ENCODE data around the gene ADCY2. TPM values are rescaled to one million over a fixed set of nuclear protein-coding genes. Genes with fewer than 3 reads are reported as not detected.

ADCY2 gene
- total RNA-seq, 1 experiment from 2014 or later: not detected

GRCh38 chr5:7374186-7374585 is 21.8 kb upstream of the ADCY2 start:
- BruUV-seq (replicated peaks): no TSS peak
- no peak overlapping the region for H3K27ac Mint-ChIP-seq (ENCODE audit: unreplicated experiment)
- DNase-seq: no peak
- H3K9me3 Mint-ChIP-seq (ENCODE audit: low read depth, unreplicated experiment): peaks cover 14% of the 10 kb centered on the region
- intact Hi-C loops (cut with micrococcal nuclease; ENCODE audit: unreplicated experiment): no loop called here
- H3K27me3 Mint-ChIP-seq (ENCODE audit: unreplicated experiment): no peaks in the 10 kb centered on the region
- CTCF ChIA-PET: interaction anchor here (0.5 kb wide), 1 partner anchor 792 kb away, joined by 3 read pairs; no protein-coding TSS in a partner anchor
- no peaks in the 10 kb centered on the region for H3K36me3 Mint-ChIP-seq (ENCODE audit: insufficient read depth, unreplicated experiment)
- H3K4me1 Mint-ChIP-seq (ENCODE audit: low read depth, unreplicated experiment): no peaks in the 10 kb centered on the region
- H3K4me3 Mint-ChIP-seq (ENCODE audit: low read depth, unreplicated experiment): no peak overlapping the region
- no peak for TF ChIP-seq CTCF (IDR thresholded peaks at IDR 0.05; ENCODE audit: unreplicated experiment)

- CTCF ChIA-PET: no interaction called here
- no peaks in the 10 kb centered on the region for H3K4me1 Mint-ChIP-seq (ENCODE audit: low read depth, unreplicated experiment)
- intact Hi-C loops (cut with micrococcal nuclease; ENCODE audit: unreplicated experiment): no loop called here
- no peak for TF ChIP-seq CTCF (IDR thresholded peaks at IDR 0.05; ENCODE audit: unreplicated experiment)
- no peaks in the 10 kb centered on the region for H3K27me3 Mint-ChIP-seq (ENCODE audit: unreplicated experiment)
- H3K36me3 Mint-ChIP-seq (ENCODE audit: insufficient read depth, unreplicated experiment): no peaks in the 10 kb centered on the region
- no peak for DNase-seq
- H3K27ac Mint-ChIP-seq (ENCODE audit: unreplicated experiment): no peak overlapping the region
- H3K9me3 Mint-ChIP-seq (ENCODE audit: low read depth, unreplicated experiment): peaks cover 10% of the 10 kb centered on the region
- H3K4me3 Mint-ChIP-seq (ENCODE audit: low read depth, unreplicated experiment): no peak overlapping the region
- BruUV-seq (replicated peaks): no TSS peak
These were observed 20.5 kb upstream of the ADCY2 start for GRCh38 chr5:7375457-7375856.

GRCh38 chr5:7376871-7377270 is 19.1 kb upstream of the ADCY2 start:
- Mint-ChIP-seq H3K4me3 (ENCODE audit: low read depth, unreplicated experiment) (no peak overlapping the region), H3K27me3 (ENCODE audit: unreplicated experiment) (no peaks in the 10 kb centered on the region), H3K27ac (ENCODE audit: unreplicated experiment) (no peak overlapping the region), H3K4me1 (ENCODE audit: low read depth, unreplicated experiment) (no peaks in the 10 kb centered on the region), H3K36me3 (ENCODE audit: insufficient read depth, unreplicated experiment) (no peaks in the 10 kb centered on the region), H3K9me3 (ENCODE audit: low read depth, unreplicated experiment) (peaks cover 5% of the 10 kb centered on the region)
- DNase-seq: no peak
- CTCF ChIA-PET: no interaction called here
- intact Hi-C loops (cut with micrococcal nuclease; ENCODE audit: unreplicated experiment): no loop called here
- no TSS peak for BruUV-seq (replicated peaks)
- TF ChIP-seq CTCF (IDR thresholded peaks at IDR 0.05; ENCODE audit: unreplicated experiment): no peak

GRCh38 chr5:7377761-7378160 is 18.2 kb upstream of the ADCY2 start:
- BruUV-seq (replicated peaks): no TSS peak
- Mint-ChIP-seq H3K9me3 (ENCODE audit: low read depth, unreplicated experiment) (peaks cover 5% of the 10 kb centered on the region), H3K27ac (ENCODE audit: unreplicated experiment) (no peak overlapping the region), H3K4me1 (ENCODE audit: low read depth, unreplicated experiment) (no peaks in the 10 kb centered on the region), H3K36me3 (ENCODE audit: insufficient read depth, unreplicated experiment) (no peaks in the 10 kb centered on the region), H3K27me3 (ENCODE audit: unreplicated experiment) (no peaks in the 10 kb centered on the region), H3K4me3 (ENCODE audit: low read depth, unreplicated experiment) (no peak overlapping the region)
- no peak for DNase-seq
- intact Hi-C loops (cut with micrococcal nuclease; ENCODE audit: unreplicated experiment): no loop called here
- no peak for TF ChIP-seq CTCF (IDR thresholded peaks at IDR 0.05; ENCODE audit: unreplicated experiment)
- CTCF ChIA-PET: no interaction called here
